ENCODE measurements around the gene METRNL.
"Not testable (repeated sequence)": the region's sequence is repeated elsewhere in the genome, so short reads cannot be mapped to it uniquely, and the experiment has no call there.

METRNL gene

GRCh38 chr17:83053739-83054451 lies 25.5 kb upstream of the METRNL start:
- H3K4me1 ChIP-seq (ENCODE audit: control insufficient read depth, low read depth, low read length): no peaks in the 10 kb centered on the region
- no peaks in the 10 kb centered on the region for H3K9me3 ChIP-seq (ENCODE audit: control insufficient read depth, low read depth, low read length)
- H3K4me3 ChIP-seq (ENCODE audit: low read length): no peak overlapping the region
- H3K27me3 ChIP-seq (ENCODE audit: control insufficient read depth, insufficient read depth, low read length): no peaks in the 10 kb centered on the region
- H3K36me3 ChIP-seq (ENCODE audit: control insufficient read depth, low read depth, low read length): no peaks in the 10 kb centered on the region
- H3K9ac ChIP-seq (ENCODE audit: low read length): no peak overlapping the region
- no peak overlapping the region for H3K27ac ChIP-seq (ENCODE audit: low read length)

- H3K9ac ChIP-seq (ENCODE audit: low read length): no peak overlapping the region
- H3K9me3 ChIP-seq (ENCODE audit: control insufficient read depth, low read depth, low read length): no peaks in the 10 kb centered on the region
- H3K27me3 ChIP-seq (ENCODE audit: control insufficient read depth, insufficient read depth, low read length): no peaks in the 10 kb centered on the region
- H3K4me3 ChIP-seq (ENCODE audit: low read length): no peak overlapping the region
- H3K4me1 ChIP-seq (ENCODE audit: control insufficient read depth, low read depth, low read length): no peaks in the 10 kb centered on the region
- no peaks in the 10 kb centered on the region for H3K36me3 ChIP-seq (ENCODE audit: control insufficient read depth, low read depth, low read length)
- H3K27ac ChIP-seq (ENCODE audit: low read length): no peak overlapping the region
These were observed 24.8 kb upstream of the METRNL start for GRCh38 chr17:83054518-83055125.

- H3K4me1 ChIP-seq (ENCODE audit: control insufficient read depth, low read depth, low read length); H3K9me3 ChIP-seq (ENCODE audit: control insufficient read depth, low read depth, low read length); H3K9ac ChIP-seq (ENCODE audit: low read length); H3K36me3 ChIP-seq (ENCODE audit: control insufficient read depth, low read depth, low read length); H3K27me3 ChIP-seq (ENCODE audit: control insufficient read depth, insufficient read depth, low read length); H3K4me3 ChIP-seq (ENCODE audit: low read length); H3K27ac ChIP-seq (ENCODE audit: low read length): not testable (repeated sequence)
These were observed 24.2 kb upstream of the METRNL start for GRCh38 chr17:83055176-83055575.

GRCh38 chr17:83055911-83056582 lies 23.4 kb upstream of the METRNL start:
- Histone ChIP-seq H3K27me3 (ENCODE audit: control insufficient read depth, insufficient read depth, low read length) (no peaks in the 10 kb centered on the region), H3K4me3 (ENCODE audit: low read length) (no peak overlapping the region)

GRCh38 chr17:83056583-83057396 lies 22.6 kb upstream of the METRNL start:
- no peaks in the 10 kb centered on the region for H3K36me3 ChIP-seq (ENCODE audit: control insufficient read depth, low read depth, low read length)
- H3K4me3 ChIP-seq (ENCODE audit: low read length): no peak overlapping the region
- H3K9ac ChIP-seq (ENCODE audit: low read length): no peak overlapping the region
- H3K27me3 ChIP-seq (ENCODE audit: control insufficient read depth, insufficient read depth, low read length): no peaks in the 10 kb centered on the region
- no peaks in the 10 kb centered on the region for H3K4me1 ChIP-seq (ENCODE audit: control insufficient read depth, low read depth, low read length)
- H3K9me3 ChIP-seq (ENCODE audit: control insufficient read depth, low read depth, low read length): no peaks in the 10 kb centered on the region
- no peak overlapping the region for H3K27ac ChIP-seq (ENCODE audit: low read length)

More at GRCh38 chr17:83055911-83056582, 23.4 kb upstream of the METRNL start:
- H3K9me3 ChIP-seq (ENCODE audit: control insufficient read depth, low read depth, low read length): no peaks in the 10 kb centered on the region
- H3K4me1 ChIP-seq (ENCODE audit: control insufficient read depth, low read depth, low read length): no peaks in the 10 kb centered on the region
- H3K9ac ChIP-seq (ENCODE audit: low read length): no peak overlapping the region
- H3K27ac ChIP-seq (ENCODE audit: low read length): no peak overlapping the region
- H3K36me3 ChIP-seq (ENCODE audit: control insufficient read depth, low read depth, low read length): no peaks in the 10 kb centered on the region

- Histone ChIP-seq H3K27me3 (ENCODE audit: control insufficient read depth, insufficient read depth, low read length) (no peaks in the 10 kb centered on the region), H3K9me3 (ENCODE audit: control insufficient read depth, low read depth, low read length) (no peaks in the 10 kb centered on the region), H3K36me3 (ENCODE audit: control insufficient read depth, low read depth, low read length) (no peaks in the 10 kb centered on the region), H3K9ac (ENCODE audit: low read length) (no peak overlapping the region), H3K4me1 (ENCODE audit: control insufficient read depth, low read depth, low read length) (no peaks in the 10 kb centered on the region), H3K4me3 (ENCODE audit: low read length) (no peak overlapping the region), H3K27ac (ENCODE audit: low read length) (no peak overlapping the region)
These were observed 22.0 kb upstream of the METRNL start for GRCh38 chr17:83057397-83057761.

GRCh38 chr17:83057793-83058265 lies 21.6 kb upstream of the METRNL start:
- Histone ChIP-seq H3K27ac (ENCODE audit: low read length) (no peak overlapping the region), H3K27me3 (ENCODE audit: control insufficient read depth, insufficient read depth, low read length) (no peaks in the 10 kb centered on the region), H3K4me3 (ENCODE audit: low read length) (no peak overlapping the region), H3K4me1 (ENCODE audit: control insufficient read depth, low read depth, low read length) (no peaks in the 10 kb centered on the region), H3K9me3 (ENCODE audit: control insufficient read depth, low read depth, low read length) (no peaks in the 10 kb centered on the region), H3K9ac (ENCODE audit: low read length) (no peak overlapping the region), H3K36me3 (ENCODE audit: control insufficient read depth, low read depth, low read length) (no peaks in the 10 kb centered on the region)

- H3K4me1 ChIP-seq (ENCODE audit: control insufficient read depth, low read depth, low read length): no peaks in the 10 kb centered on the region
- H3K27me3 ChIP-seq (ENCODE audit: control insufficient read depth, insufficient read depth, low read length): no peaks in the 10 kb centered on the region
- no peaks in the 10 kb centered on the region for H3K9me3 ChIP-seq (ENCODE audit: control insufficient read depth, low read depth, low read length)
- H3K4me3 ChIP-seq (ENCODE audit: low read length): no peak overlapping the region
- H3K36me3 ChIP-seq (ENCODE audit: control insufficient read depth, low read depth, low read length): no peaks in the 10 kb centered on the region
- no peak overlapping the region for H3K9ac ChIP-seq (ENCODE audit: low read length)
- H3K27ac ChIP-seq (ENCODE audit: low read length): no peak overlapping the region
These were observed 21.1 kb upstream of the METRNL start for GRCh38 chr17:83058266-83058798.

GRCh38 chr17:83061586-83061985 lies 17.8 kb upstream of the METRNL start:
- Histone ChIP-seq H3K9ac (ENCODE audit: low read length) (no peak overlapping the region), H3K4me3 (ENCODE audit: low read length) (no peak overlapping the region), H3K27me3 (ENCODE audit: control insufficient read depth, insufficient read depth, low read length) (no peaks in the 10 kb centered on the region), H3K27ac (ENCODE audit: low read length) (no peak overlapping the region), H3K4me1 (ENCODE audit: control insufficient read depth, low read depth, low read length) (no peaks in the 10 kb centered on the region), H3K36me3 (ENCODE audit: control insufficient read depth, low read depth, low read length) (no peaks in the 10 kb centered on the region), H3K9me3 (ENCODE audit: control insufficient read depth, low read depth, low read length) (no peaks in the 10 kb centered on the region)

GRCh38 chr17:83062011-83062817 lies 17.2 kb upstream of the METRNL start:
- H3K36me3 ChIP-seq (ENCODE audit: control insufficient read depth, low read depth, low read length): no peaks in the 10 kb centered on the region
- H3K27me3 ChIP-seq (ENCODE audit: control insufficient read depth, insufficient read depth, low read length): no peaks in the 10 kb centered on the region
- no peak overlapping the region for H3K27ac ChIP-seq (ENCODE audit: low read length)
- no peaks in the 10 kb centered on the region for H3K9me3 ChIP-seq (ENCODE audit: control insufficient read depth, low read depth, low read length)
- no peak overlapping the region for H3K4me3 ChIP-seq (ENCODE audit: low read length)
- no peaks in the 10 kb centered on the region for H3K4me1 ChIP-seq (ENCODE audit: control insufficient read depth, low read depth, low read length)
- H3K9ac ChIP-seq (ENCODE audit: low read length): no peak overlapping the region
